GM19467 (cell line): Measurements from ENCODE around the gene FRAS1.
"Not testable (repeated sequence)": the region's sequence is repeated elsewhere in the genome, so short reads cannot be mapped to it uniquely, and the experiment has no call there.

Source experiments
- ATAC-seq: cut with Tn5 transposase; IDR thresholded peaks from one replicate; pipeline ENCODE4 v1.9.1; 2021; ENCODE audit warnings: mild to moderate bottlenecking, moderate library complexity; ENCODE audit not compliant: unreplicated experiment

FRAS1 gene

DNA sequence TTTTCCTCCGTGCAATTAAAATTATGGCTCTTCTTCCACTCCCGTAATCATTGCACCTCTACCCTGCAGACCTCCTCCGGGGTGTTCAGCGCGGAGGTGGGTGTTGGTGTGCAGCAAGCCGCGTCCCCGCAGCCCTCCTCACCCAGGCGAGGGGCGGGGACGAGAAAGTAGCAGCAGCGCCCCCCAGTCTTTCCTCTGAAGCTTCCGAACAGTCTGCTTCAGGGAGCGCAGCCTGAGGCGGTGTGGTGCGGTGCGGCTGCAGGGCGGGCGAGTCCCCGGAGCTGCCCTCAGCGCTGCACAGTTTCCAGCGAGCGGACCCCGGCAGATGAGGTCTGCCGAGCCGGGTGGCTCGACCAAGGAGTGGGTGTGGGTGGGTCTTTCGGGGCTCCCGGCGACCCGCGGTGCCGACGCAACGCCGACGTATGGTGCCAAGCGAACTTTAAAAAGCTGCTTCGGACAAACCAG, at the start of gene FRAS1:
Gene FRAS1, plus strand, starts transcription at position 189 of the 465 bp plus-strand sequence. CDS start 687 bp downstream, outside the sequence.
- peak; percentile 28 for ATAC-seq

DNA sequence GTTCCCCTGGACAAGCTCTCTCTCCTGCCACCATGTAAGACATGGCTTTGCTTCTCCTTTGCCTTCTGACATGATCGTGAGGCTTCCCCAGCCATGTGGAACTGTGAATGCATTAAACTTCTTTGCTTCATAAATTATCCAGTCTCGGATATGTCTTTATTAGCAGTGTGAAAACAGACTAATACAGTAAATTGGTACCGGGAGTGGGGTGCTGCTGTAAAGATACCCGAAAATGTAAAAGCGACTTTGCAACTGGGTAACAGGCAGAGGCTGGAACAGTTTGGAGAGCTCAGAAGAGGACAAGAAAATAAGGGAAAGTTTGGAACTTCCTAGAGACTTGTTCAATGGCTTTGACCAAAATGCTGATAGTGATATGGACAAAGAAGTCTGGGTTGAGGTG, 46.1 kb upstream of the FRAS1 start:
- ATAC-seq: not testable (repeated sequence)

GRCh38 chr4:78014889-78015886, 41.9 kb upstream of the FRAS1 start:
- ATAC-seq: no peak

GRCh38 chr4:78018271-78019049, 38.7 kb upstream of the FRAS1 start:
- no peak for ATAC-seq

- no peak for ATAC-seq
Measured at GRCh38 chr4:78019414-78019813, 37.7 kb upstream of the FRAS1 start.

DNA sequence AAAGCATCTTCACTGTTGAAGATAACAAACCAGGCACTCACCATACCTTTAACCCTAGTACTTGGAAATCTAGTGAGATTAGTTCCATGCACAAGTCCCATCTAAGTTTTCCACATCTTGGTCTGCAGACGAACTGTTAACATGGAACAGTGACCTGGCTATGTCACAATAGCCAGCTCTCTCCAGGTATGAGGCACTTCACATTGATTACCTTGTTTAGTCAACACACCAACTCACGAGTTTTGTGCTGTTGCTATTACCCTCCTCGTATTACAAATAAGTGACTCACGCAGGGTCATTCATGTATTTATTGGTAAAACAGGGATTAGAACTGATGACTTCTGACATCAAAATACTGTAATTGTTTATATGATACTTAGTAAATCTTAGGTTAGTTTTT, 36.4 kb upstream of the FRAS1 start:
- ATAC-seq: no peak

GRCh38 chr4:78022517-78022916, 34.6 kb upstream of the FRAS1 start:
- ATAC-seq: no peak

DNA sequence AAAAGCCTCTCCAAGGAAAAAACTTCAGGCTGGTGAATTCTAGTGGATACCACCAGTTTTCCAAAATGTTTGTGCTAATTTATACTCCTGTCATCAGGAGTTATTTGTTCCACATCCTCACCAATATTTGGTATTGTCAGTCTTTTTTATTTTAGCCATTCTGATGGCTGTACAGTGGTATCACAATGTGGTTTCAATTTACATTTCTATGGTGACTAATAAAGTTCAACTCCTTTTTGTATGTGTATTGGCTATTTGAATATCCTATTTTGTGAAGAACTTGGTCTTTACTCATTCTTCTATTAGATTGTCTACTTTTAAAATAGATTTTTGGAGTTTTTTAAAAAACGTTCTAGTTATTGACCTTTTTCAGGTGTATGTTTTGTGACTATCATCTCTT, 33.0 kb upstream of the FRAS1 start:
- no peak for ATAC-seq

DNA sequence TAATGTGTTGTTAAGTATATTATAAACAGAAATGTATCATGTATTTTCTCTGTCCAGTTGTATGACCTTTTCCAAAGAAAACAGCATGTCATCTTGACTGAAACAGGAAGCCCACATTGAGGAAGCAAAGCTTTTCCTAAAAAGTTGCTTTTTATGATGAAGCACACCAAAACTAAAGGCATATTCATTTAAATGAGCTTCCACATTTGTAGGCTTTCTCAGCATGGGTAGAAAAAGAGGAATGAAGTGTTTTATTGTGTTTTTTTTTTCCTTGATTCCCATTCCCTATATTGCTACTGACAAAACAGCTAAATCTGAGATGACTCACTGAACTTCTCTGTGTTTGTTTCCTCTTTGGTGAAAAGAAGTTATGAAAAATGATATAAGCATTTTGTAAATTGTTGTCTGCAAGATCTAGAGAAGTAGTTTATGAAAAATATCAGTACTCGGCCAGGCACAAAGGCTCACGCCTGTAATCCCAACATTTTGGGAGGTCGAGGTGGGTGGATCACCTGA, 32.5 kb upstream of the FRAS1 start:
- ATAC-seq: no peak

GRCh38 chr4:78031417-78031950, 25.6 kb upstream of the FRAS1 start:
- no peak for ATAC-seq

GRCh38 chr4:78032446-78032845, 24.7 kb upstream of the FRAS1 start:
- ATAC-seq: no peak

GRCh38 chr4:78032929-78033328, 24.2 kb upstream of the FRAS1 start:
- no peak for ATAC-seq

GRCh38 chr4:78033861-78034260, 23.3 kb upstream of the FRAS1 start:
- no peak for ATAC-seq

DNA sequence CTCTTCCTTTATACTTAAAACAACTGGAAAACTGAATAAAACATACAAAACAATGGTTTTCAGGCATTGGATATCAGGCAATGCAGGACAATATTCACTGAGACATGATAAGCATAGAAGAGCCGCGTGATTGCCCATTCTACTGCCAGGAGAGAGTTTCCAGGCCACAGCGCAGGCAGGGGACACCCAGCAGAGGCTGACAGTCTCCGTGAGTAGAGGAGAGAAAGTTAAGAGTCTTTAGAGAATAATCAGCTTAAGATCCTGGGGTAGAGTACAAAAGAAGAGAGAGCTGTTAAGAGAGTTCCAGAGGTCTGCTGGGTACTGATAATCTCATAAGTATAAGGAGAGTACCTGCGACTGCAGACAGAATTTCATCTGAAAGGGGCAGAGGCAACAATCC, 18.4 kb upstream of the FRAS1 start:
- ATAC-seq: no peak

DNA sequence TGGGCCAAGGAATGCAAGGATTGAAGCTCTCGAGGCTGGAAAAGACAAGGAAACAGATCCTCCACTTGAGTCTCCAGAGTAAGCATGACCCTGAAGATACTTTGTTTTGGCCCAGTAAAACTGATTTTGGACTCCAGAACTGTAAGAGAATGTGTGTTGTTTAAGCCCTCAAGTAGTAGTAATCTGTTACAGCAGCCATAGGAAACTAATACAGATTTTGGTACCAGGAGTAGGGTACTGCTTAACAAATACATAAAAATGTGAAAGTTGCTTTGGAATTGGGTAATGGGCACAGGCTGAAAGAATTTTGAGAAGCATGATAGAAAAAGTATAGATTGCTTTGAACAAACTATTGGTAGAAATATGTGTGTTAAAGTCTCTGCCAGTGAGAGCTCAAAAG, 17.4 kb upstream of the FRAS1 start:
- no peak for ATAC-seq

- no peak for ATAC-seq
Measured at GRCh38 chr4:78040431-78040830, 16.7 kb upstream of the FRAS1 start.

GRCh38 chr4:78047366-78047765, 9.8 kb upstream of the FRAS1 start:
- no peak for ATAC-seq

DNA sequence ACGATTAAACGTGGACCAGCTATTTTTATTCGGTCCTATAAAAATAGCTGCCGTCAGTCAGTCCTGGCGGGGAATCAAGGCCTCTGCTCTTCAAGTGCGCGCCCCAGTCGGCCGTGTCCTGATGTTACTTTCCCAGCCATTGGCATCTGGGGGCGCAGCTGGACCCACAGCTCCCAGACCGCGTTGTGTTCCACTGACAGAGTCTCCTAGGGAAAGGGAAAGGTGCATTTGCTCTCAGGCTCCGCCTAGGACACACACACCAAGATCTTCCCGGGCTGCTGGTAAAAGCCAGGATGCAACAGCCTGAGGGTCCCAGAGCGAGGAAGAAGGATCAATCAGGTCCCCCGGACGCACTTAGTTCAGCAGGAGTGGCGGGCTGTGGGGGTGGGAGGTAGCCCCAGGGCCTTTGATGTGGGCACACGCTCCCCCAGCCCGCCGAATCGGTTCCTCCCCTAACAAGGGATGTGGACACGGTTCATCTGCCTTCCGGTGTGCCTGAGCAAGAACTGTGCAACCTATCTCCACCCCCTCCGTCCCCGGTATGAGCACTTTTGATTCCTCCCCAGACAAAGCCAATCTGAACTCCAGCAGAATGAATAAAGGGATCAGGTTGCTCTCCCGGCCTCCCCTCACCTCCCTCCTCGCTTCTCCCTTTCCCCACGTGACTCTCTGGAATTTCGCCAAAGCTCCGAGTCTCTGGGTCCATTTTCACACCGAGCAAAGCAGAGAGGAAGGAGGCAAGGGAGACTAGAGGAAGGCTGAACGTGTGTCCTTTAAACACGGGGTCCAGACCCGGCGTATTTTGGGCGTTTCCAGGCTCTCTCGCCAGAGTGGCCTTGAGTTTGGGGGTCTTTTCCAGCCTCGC, 626 bp upstream of the FRAS1 start:
- ATAC-seq: peak; percentile 65

- ATAC-seq: no peak
Measured at GRCh38 chr4:78057600-78058550, 752 bp downstream of the FRAS1 start.
